DND-41 (cell line): ENCODE results near the gene ITPRIPL1.

ENCODE experiments used
- ATAC-seq: fragments of 200-7000 bp; cut with Tn5 transposase; 3 replicates; pipeline ENCODE4 v1.9.1; 2021; ENCODE audit warnings: low read depth; ENCODE audit not compliant: insufficient read depth
- DNase-seq: peaks from one replicate; pipeline ENCODE4 v3.0.0-alpha.2; 2020
- H2AFZ ChIP-seq: 2 replicates; pipeline ENCODE4 v1.6.0; 2012; ENCODE audit warnings: low read depth, low read length
- H3K27ac ChIP-seq: 2 replicates; pipeline ENCODE4 v1.5.1; 2012; ENCODE audit warnings: low read length, inconsistent platforms
- H3K27me3 ChIP-seq: fragments of 200-600 bp; sonication (generic); 2 replicates; pipeline ENCODE4 v1.6.0; 2012; ENCODE audit warnings: low read length, mild to moderate bottlenecking, inconsistent platforms; ENCODE audit not compliant: insufficient read depth, poor library complexity
- H3K36me3 ChIP-seq: 2 replicates; pipeline ENCODE4 v1.5.1; 2012; ENCODE audit warnings: low read length, inconsistent platforms; ENCODE audit not compliant: insufficient read depth
- H3K4me1 ChIP-seq: 2 replicates; pipeline ENCODE4 v1.5.1; 2012; ENCODE audit warnings: mild to moderate bottlenecking, low read length; ENCODE audit not compliant: insufficient read depth
- H3K4me2 ChIP-seq: 2 replicates; pipeline ENCODE4 v1.6.0; 2012; ENCODE audit warnings: mild to moderate bottlenecking, moderate library complexity, low read length, inconsistent platforms; ENCODE audit not compliant: insufficient read depth
- H3K4me3 ChIP-seq, 2 experiments: fragments of 200-600 bp in 1 of 2; shearing (Covaris generic) in 1 of 2; 2 replicates each; pipeline ENCODE4 v1.5.1; 2012 to 2016; ENCODE audit warnings: inconsistent platforms in 2 of 2, low read length in 2 of 2, mild to moderate bottlenecking in 2 of 2, low read depth in 1 of 2, moderate library complexity in 1 of 2
- H3K79me2 ChIP-seq: 2 replicates; pipeline ENCODE4 v1.6.0; 2012; ENCODE audit warnings: low read length, inconsistent platforms; ENCODE audit not compliant: insufficient read depth
- H3K9ac ChIP-seq: 2 replicates; pipeline ENCODE4 v1.6.0; 2012; ENCODE audit warnings: low read depth, mild to moderate bottlenecking, inconsistent platforms, low read length, moderate library complexity
- H3K9me3 ChIP-seq: 2 replicates; pipeline ENCODE4 v1.5.1; 2012; ENCODE audit warnings: low read length, moderate library complexity, mild to moderate bottlenecking, inconsistent platforms; ENCODE audit not compliant: insufficient read depth, severe bottlenecking
- H4K20me1 ChIP-seq: 2 replicates; pipeline ENCODE4 v1.6.0; 2012; ENCODE audit warnings: low read length; ENCODE audit not compliant: insufficient read depth
- EZH2 ChIP-seq: IDR thresholded peaks from 3 replicates; pipeline ENCODE4 v1.6.1; 2012; ENCODE audit warnings: borderline replicate concordance, low read depth, mild to moderate bottlenecking, moderate library complexity, low read length, inconsistent platforms; ENCODE audit not compliant: severe bottlenecking
- TF ChIP-seq, protein P1 (sequence below): IDR thresholded peaks from 2 replicates; pipeline ENCODE4 v1.5.1; 2012; ENCODE audit warnings: borderline replicate concordance, low read length, moderate library complexity, mild to moderate bottlenecking; ENCODE audit not compliant: poor library complexity, severe bottlenecking; ENCODE audit errors: extremely low read depth

Gene ITPRIPL1

DNA sequence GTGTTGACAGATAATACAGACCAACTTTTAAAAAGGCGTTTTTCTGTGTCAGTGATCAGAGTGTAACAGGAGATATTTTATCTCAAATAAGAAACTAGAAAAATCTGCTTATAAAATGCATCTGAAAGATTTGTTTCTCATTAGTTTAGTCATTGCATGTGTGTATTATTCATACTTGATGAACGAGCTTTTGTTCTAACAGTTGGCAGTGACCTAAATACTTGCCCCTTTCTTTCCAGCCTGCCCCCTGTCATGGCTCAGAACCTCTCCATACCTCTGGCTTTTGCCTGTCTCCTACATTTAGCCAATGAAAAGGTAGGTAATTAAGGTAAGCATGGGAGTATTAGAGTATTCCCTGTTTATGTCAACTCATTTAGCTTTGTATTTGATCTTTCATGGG lies 44.1 kb downstream of the ITPRIPL1 start:
- no peak for ATAC-seq
- DNase-seq: no peak

DNA sequence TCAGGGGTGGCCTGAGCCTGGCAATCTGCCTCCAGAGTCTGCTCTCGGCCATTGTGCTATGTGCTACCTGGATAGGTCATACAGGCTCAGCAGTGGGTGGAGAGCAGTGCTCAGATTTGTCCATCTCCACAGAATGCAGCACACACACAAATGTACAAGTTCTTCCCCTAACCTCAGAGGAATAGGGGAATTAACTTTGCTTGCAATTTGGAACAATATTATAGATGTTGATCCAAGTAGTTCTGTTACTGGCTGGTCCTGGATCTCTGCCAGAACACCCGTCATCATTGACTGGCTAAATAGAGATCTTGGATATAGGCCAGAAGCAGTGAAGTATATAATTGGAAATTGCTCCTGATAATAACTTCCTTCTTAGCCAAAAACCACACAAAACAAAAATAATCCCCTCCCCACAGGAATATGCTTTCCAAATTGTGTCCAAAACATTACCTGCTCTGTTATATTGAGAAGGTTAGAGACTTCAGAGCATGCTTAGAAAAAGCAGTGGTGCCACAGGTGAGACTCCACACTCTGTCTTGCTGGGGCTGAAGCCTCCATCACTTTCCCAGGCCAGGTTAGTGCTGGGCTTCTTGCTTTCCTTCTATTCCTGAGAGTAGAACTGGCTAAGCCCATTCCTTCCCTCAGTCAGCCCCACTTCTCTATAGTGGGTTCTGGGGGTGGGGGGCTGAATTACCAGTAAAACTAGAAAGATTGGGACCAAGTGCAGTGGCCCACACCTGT lies 49.3 kb downstream of the ITPRIPL1 start:
- H3K36me3 ChIP-seq: peaks cover 53% of the 10 kb centered on the region
- no peaks in the 10 kb centered on the region for H3K27me3 ChIP-seq
- H3K4me2 ChIP-seq: no peak overlapping the region
- no peak overlapping the region for H3K4me3 ChIP-seq
- H3K27ac ChIP-seq: no peak overlapping the region
- DNase-seq (no peak), ATAC-seq (no peak; the same call in 2 of the 3 replicates)
- peaks cover 15% of the 10 kb centered on the region for H3K9me3 ChIP-seq
- no peaks in the 10 kb centered on the region for H3K4me1 ChIP-seq
- TF ChIP-seq, protein P1, sequence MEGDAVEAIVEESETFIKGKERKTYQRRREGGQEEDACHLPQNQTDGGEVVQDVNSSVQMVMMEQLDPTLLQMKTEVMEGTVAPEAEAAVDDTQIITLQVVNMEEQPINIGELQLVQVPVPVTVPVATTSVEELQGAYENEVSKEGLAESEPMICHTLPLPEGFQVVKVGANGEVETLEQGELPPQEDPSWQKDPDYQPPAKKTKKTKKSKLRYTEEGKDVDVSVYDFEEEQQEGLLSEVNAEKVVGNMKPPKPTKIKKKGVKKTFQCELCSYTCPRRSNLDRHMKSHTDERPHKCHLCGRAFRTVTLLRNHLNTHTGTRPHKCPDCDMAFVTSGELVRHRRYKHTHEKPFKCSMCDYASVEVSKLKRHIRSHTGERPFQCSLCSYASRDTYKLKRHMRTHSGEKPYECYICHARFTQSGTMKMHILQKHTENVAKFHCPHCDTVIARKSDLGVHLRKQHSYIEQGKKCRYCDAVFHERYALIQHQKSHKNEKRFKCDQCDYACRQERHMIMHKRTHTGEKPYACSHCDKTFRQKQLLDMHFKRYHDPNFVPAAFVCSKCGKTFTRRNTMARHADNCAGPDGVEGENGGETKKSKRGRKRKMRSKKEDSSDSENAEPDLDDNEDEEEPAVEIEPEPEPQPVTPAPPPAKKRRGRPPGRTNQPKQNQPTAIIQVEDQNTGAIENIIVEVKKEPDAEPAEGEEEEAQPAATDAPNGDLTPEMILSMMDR: no peak
- TF ChIP-seq EZH2: no peak
- H3K79me2 ChIP-seq: no peaks in the 10 kb centered on the region
- no peak overlapping the region for H3K9ac ChIP-seq
- H4K20me1 ChIP-seq: no peaks in the 10 kb centered on the region; the same call in 1 of the 2 replicates
- no peak overlapping the region for H2AFZ ChIP-seq

More for the DNA sequence above, 44.1 kb downstream of the ITPRIPL1 start:
- Histone ChIP-seq H3K27me3 (no peaks in the 10 kb centered on the region), H3K4me1 (no peaks in the 10 kb centered on the region), H3K4me3 (no peak overlapping the region), H3K4me2 (no peak overlapping the region), H3K9ac (no peak overlapping the region), H3K27ac (no peak overlapping the region), H3K9me3 (peaks cover 1% of the 10 kb centered on the region), H3K36me3 (peaks cover 99% of the 10 kb centered on the region), H3K79me2 (no peaks in the 10 kb centered on the region), H2AFZ (no peak overlapping the region), H4K20me1 (no peaks in the 10 kb centered on the region; the same call in 1 of the 2 replicates)
- TF ChIP-seq, protein P1: no peak
- TF ChIP-seq EZH2: no peak
